CD4-positive, alpha-beta T cell treated with Interleukin-15 for 1 hour (primary cell): ENCODE results near the gene ZYX.
"Not testable (repeated sequence)": the region's sequence is repeated elsewhere in the genome, so short reads cannot be mapped to it uniquely, and the experiment has no call there.

Source experiments
- DNase-seq: peaks from one replicate; pipeline ENCODE4 v3.0.0-alpha.2; 2020

ZYX gene

DNA sequence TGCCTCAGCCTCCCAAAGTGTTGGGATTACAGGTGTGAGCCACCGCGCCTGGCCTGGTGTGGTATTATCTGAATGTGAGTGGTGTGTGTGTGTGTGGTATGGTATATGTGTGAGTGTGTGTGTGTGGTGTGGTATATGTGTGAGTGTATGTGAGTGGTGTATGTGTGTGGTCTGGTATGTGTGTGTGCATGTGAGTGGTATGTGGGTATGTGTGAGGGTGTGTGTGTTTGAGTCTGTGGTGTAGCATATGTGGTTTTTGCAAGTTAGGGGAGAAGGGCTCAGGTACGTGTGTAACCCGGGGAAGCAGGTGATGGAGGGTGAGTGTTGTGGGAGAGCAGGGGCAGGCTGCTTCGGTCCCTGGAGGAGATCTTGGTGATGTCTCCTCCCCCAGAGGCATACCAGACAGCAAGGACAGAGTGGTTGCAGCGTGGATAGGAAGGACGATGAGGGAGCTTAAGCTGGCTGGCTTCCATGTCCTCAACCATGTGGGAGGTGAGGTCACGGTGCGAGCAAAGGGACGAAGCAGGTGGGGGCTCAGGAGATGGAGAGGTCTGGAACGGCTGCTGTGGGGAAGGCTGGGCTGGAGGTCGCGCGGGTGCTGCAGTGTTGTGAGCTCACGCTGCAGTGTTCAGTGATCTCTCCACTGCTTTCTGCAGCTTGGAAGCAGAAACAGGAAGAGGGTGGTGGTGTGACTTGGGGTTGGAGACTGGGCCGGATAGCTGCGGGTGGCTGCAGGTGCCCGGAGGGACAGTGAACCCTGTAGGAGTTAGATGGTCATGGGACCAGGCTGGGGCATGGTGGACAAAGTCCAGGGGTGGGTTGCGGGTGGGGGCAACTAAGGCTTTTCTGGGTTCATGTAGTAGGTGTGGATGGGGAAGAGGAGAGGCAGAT is 5.0 kb downstream of the ZYX start:
- peak; percentile 45 for DNase-seq

DNA sequence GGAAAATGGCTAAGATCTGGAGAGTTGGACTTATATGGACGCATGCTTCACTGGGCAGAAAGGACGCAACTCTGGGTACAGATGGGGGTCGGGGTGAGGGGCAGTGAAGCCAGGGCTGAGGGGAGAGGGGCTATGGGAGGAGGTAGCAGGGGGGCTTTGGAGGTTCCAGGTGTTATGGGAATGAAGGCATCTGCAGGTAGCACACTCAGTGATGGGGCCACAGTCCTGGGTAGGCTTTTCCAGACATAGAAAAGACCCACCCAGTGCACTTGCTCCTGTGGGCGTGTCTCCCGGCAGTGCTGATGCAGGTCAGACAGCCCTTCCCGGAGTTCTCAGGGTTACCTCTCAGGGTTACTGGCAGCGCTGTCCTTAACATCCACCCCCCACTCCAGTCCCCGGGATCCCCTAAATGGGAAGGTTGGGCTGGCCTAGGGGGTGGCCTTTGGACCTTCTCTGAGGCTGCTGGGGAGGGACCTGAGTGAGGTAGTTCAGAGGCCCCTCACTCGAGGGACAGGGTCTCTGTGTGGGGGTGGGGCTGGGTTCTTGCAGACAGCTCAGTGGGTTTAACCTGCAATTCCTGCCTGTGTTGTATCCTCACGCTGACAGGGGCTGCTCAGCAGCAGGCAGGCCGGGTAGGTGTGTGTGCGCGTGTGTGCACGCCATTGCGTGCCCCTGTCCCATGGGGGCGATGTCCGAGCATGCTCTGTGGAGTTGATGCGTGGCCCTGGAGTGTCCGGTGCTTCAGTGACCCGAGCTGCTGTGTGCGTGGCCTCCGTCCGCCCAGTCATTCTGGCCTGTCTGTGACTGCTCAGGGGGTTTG is 6.2 kb downstream of the ZYX start:
- DNase-seq = no peak

DNA sequence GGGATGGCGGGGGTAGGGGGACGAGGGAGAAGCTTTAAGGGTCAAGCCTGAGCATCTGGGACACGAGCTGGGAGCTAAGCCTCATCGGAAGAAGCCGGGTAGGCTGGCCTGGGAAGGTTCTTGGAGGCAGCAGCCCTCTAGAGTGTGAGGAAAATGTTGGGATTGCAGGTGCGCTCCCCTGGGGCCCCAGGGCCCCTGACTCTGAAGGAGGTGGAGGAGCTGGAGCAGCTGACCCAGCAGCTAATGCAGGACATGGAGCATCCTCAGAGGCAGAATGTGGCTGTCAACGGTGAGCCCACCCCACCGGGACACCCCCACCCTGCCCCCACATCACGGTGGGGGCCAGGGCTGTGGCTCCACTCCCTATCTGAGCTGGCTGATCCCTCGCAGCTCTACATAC is 6.9 kb downstream of the ZYX start:
- no peak for DNase-seq

- DNase-seq = no peak
Observed at GRCh38 chr7:143388491-143389101, 7.5 kb downstream of the ZYX start.

DNA sequence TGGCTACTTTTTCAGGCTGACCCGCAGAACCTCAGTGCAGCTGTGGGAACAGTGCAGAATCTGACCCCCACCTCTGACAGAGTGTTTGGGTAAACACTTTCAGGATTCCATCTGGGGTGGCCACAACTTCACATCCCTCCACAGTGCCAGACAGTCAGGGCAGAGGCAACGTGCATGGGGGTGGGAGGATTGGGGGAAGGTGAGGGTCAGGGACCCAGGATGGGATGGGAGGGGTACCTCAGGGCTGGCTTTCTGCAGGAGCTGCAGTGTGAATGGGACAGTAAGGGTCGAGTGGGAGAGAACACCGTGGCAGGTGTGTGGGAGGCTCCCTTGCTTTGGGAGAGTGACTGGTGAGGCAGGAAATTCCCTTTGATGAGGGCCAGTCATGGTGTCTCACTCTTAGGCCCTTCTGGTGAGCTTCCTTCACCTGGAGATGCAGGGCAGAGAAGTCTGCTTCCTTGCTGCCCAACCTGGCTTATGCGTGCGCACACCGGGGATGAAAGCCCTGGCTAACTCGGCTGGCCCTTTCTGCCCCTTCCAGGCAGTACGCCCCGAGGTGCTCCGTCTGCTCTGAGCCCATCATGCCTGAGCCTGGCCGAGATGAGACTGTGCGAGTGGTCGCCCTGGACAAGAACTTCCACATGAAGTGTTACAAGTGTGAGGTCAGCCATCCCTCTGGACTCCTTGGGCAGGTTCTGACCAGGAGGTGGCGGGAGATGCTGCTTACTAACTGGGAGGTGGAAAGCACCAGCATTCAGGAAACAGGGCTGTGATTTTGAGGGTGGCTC is 8.4 kb downstream of the ZYX start:
- no peak for DNase-seq

GRCh38 chr7:143390104-143390772 is 9.1 kb downstream of the ZYX start:
- no peak for DNase-seq

DNA sequence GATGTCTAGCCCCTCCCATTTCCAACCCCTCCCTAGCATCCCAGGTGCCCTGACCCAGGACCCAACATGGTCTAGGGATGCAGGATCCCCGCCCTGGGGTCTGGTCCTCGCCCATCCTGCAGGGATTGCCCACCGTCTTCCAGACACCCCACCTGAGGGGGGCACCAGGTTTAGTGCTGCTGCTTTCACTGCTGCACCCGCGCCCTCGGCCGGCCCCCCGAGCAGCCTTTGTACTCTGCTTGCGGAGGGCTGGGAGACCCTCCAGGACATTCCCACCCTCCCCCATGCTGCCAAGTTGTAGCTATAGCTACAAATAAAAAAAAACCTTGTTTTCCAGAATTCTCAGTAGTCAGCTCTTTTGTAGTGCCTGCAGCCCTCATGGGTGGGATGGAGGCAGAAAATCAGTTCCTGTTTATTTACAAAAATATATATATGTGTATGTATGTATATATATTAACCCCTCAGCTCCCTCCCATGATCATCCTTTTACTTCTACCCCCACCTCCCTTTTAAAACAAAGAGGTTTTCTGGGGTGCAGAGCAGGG is 9.7 kb downstream of the ZYX start:
- DNase-seq = no peak

- no peak for DNase-seq
Observed at GRCh38 chr7:143391462-143392404, 10.6 kb downstream of the ZYX start.

DNA sequence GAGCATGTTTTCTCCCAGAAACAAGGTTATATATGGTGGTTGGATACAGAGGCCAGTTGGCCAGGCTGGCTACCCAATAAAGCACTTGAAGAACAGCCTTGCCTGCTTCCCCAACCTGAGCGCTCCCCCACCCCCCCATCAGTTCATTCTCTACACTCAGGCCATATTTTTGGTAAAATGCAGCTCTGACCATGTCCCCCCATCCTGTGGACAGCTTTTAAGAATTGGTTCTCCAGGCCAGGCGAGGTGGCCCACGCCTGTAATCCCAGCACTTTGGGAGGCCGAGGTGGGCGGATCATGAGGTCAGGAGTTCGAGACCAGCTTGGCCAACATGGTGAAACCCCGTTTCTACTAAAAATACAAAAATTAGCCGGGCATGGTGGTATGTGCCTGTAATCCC is 11.3 kb downstream of the ZYX start:
- not testable (repeated sequence) for DNase-seq

GRCh38 chr7:143392875-143393266 is 11.7 kb downstream of the ZYX start:
- DNase-seq = no peak

DNA sequence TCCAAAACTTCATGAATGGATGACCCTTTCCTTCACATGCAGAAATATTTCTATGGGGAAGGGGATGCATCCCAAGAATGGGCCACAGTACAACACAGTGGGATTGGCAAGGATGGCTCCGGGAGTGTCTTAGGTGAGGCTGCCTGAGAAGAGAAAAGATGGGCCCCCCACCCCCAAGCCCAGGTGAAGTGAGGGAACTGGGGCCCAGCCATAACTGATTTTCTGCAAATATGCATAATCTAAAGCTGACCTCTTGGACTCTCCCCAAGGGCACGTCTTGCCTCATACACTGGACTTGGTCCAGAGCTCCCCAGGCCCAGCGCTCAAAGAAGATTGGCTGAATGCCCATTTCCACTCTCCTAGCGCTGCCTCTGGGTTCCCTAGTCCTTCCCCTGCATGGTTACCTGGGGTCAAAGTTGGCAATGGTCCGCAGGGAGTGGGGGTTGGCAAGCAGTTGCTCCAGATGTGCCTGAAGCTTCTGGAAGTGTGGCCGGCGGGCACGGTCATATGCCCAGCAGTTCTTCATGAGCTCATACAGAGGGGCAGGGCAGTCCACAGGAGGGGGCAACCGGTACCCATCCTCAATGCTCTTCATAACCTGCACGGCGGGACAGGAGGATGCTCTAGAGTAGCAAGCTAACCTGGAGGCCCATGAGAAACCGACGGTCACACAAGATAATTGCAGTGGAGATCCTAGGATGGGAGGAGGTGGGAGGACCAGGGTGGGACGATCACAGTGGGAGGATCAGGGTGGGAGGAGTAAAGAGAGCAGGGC is 12.3 kb downstream of the ZYX start:
- DNase-seq = no peak

DNA sequence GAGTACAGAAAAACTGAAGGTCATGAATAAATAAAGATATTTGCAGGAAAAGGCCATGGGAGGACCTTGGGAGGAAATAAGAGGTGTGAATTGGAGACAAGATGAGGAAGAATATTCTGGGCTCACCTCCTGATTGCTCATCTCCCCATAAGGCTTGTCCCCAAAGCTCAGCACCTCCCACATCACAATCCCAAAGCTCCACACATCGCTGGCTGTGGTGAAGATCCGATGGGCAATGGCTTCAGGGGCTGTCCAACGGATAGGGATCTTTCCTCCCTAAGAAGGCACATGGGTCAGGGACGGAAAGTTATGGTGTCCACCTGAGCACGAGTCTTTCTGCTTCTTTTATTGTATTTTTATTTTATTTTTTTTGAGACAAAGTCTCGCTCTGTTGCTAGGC is 12.9 kb downstream of the ZYX start:
- no peak for DNase-seq

GRCh38 chr7:143394777-143395176 is 13.6 kb downstream of the ZYX start:
- DNase-seq = no peak

DNA sequence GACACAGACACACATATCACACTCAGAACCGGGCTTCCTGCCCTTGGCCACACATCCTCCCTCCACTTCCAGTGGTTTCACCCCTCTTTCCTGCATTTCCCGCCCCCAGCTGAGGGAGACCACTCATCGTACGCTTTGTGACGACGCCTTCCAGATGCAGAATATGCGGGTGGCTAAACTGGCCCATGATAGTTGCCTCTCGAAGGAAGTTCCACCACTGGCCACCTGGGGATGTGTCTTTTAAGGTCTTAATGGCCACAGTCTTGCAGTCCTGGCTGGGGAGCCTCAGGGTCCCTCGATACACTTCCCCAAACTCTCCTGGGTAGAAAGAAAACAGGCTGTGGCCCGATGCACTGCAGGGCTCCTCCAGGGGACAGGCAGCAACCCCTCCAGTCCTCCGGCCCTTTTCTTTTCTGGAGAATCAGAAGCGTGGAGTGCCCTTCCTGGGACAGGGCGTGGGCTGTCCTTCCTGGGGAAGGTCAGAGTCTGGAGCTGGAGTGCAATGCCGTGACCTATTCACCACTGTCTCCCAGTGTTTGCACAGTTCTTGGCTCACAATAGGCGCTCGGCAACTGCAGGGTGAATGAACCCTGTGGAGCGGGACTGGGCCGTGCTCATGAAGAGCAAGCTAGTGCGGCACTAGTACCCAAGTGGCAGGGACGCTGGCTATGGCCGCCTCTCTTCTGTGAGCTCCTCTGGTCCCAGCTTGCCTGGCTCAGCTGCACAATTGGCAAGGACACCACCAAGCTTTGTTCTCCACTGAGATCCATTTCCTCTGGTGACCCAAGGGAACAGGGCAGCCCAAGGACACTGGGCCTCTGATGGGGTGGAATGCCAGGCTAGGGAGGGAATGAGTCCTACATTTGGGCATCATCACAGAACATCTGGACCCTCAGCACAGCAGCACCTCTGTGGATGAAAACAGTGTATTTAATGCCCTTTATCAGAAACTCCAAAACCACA is 14.3 kb downstream of the ZYX start:
- DNase-seq = no peak

GRCh38 chr7:143396182-143396581 is 15.0 kb downstream of the ZYX start:
- no peak for DNase-seq

DNA sequence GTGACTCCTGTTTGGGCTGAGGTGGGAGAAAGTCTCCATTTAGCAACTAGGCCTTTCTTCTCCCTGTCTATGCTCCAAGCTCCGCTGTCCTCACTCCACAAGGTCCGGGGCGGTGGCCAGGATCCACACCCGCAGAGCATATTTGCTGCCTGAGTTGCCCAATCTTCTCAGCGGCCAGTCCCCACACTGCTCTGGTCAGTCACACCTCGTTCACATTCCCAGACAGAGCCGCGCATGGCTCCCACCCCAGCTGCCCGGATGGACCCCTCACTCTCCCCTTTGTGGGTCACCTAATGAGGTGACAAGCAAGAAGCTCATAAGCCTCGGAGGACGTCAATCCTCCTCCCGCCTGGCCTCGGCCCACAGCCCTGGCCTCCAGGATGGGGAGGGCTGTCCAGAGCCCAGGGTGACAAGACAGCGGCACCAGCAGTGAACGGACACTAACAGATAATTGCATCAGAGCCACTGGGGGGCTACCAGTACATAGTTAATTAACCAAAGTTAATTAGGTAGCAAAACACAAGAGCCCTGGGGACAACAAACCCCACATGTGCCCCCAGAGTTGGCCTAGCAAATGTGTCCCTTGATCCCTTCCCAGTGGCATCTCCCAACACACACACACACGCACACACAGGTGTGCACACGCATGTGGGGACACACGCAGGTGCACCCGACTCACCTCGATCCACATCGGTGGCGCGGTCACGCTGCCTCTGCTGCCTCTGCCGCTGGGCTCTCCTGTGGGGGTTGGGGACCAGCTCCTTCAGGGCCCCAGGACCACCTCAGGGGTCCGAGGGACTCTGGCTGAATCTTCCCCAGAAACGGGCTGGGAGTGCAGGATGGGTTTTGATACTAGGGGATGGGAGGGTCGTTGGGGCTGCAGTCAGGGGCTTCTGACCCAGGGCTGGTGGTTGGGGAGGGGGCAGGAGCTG is 15.7 kb downstream of the ZYX start:
- no peak for DNase-seq

GRCh38 chr7:143397710-143398530 is 16.8 kb downstream of the ZYX start:
- no peak for DNase-seq
